Measurements from ENCODE around the gene KLHL40.
"Not testable (repeated sequence)": the region's sequence is repeated elsewhere in the genome, so short reads cannot be mapped to it uniquely, and the experiment has no call there.

Gene KLHL40

DNA sequence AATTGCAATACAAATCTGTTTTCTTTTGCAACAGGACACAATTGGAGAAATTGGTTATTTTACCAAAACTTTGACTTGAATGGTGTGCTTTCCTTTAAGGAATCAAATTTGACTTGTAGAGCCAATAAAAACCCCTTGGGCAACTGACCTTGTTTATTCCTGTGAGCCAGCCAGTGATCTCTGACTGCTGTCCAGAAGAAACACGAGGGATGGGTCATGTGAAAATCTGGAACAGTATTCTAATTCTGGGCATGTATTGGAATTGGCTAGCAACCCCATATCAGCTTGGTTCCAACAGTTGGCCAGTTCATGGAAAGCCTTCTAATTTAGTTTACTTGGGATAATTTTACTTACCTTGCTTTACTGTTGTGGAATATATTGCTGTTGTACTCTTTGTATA is 36.4 kb downstream of the KLHL40 start:
- no peak for DNase-seq (ENCODE audit: low read depth in 2 of 2, low spot score in 1 of 2)

DNA sequence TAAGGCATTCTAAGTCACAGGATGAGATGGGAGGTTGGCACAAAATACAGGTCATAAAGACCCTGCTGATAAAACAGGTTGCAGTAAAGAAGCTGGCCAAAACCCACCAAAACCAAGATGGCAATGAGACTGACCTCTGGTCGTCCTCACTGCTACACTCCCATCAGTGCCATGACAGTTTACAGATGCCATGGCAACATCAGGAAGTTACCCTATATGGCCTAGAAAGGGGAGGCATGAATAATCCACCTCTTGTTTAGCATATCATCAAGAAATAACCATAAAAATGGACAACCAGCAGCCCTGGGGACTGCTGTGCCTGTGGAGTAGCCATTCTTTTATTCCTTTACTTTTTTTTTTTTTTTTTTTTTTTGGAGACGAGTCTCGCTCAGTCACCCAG is 37.1 kb downstream of the KLHL40 start:
- not testable (repeated sequence) for DNase-seq (ENCODE audit: low read depth in 2 of 2, low spot score in 1 of 2)

DNA sequence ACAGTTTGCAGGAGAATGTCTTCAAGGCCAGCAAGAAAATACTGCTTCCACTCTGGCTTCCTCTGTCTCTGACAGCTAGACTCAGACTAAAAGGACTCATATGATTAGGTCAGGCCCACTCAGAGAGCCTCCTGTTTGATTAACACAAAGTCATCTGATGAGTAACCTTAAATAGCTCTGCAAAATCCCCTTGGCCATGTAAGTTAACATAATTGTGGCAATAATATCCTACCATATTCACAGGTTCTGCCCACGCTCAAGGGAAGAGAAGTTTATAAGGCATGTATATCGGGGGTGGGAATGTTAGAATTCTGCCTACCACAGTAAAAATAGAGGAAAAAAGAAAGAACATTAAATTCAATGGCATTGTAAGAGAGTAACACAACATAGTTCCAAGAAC is 37.9 kb downstream of the KLHL40 start:
- DNase-seq (ENCODE audit: low read depth in 2 of 2, low spot score in 1 of 2) = no peak

DNA sequence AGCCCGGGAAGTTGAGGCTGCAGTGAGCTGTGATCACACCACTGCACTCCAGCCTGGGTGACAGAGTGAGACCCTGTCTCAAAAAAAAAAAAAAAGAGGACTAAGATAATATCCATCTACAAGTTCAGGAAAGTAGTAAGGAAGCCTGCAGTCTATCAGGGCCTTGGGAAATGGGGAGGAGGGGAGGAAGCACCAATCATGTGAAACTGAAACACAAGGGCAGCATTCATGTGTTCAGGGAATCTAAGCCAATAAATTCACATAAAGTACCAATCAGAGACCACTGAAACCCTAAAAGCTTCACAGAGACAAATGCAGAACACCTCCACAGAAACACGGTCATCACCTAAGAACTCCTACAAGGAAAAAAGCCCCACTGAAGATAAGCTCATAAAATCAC is 40.1 kb downstream of the KLHL40 start:
- no peak for DNase-seq (ENCODE audit: low read depth in 2 of 2, low spot score in 1 of 2)

DNA sequence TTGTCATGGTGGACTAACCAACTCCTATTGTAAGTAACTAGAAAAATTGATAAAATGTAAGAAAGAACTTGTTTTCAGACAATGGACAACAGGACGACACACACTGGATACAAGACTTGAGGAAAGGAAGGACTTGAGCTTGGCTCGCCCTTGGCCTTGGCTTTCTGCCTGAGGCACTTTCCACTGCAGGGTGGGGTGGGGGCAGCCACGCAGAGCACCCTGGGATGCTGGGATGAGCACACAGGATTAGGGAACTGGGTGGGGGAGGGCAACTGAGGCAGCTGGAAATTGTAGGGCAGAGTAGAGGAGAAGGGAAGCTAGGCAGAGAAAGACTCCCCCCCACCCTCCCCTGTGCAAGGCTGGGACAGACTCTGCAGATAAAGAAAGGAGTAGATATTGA is 42.7 kb downstream of the KLHL40 start:
- no peak for DNase-seq (ENCODE audit: low read depth in 2 of 2, low spot score in 1 of 2)

DNA sequence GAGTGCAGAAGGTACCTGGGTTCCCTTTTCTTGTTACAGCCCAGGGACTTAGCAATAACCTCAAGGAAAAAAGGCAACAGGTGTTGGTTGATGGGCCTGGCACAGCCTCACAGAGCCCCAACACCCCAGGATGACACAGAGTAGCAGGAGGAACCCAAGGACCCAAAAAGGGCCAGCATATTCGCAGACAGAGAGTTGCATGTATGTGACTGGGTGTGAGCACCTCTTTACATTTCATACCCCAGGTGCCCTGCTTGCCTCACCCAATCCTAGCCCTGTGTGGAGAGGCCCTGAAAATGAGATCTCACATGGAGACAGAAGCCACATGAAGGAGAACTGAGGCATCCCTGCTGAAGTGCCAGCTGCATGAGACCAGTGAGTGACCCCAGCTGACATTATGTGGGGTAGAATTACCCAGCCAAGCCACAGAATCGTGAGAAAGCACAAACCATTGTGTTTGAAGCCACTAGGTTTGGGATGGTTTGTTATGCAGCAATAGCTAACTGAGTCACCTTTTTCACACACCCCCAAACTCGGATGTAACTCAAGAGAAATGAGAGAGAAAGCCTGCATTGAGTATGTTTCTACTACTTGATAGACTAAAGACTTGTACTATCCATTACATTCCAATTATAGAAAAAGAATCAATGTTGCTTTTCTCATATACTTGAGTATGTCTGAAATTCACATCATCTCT is 43.5 kb downstream of the KLHL40 start:
- DNase-seq (ENCODE audit: low read depth in 2 of 2, low spot score in 1 of 2) = no peak

DNA sequence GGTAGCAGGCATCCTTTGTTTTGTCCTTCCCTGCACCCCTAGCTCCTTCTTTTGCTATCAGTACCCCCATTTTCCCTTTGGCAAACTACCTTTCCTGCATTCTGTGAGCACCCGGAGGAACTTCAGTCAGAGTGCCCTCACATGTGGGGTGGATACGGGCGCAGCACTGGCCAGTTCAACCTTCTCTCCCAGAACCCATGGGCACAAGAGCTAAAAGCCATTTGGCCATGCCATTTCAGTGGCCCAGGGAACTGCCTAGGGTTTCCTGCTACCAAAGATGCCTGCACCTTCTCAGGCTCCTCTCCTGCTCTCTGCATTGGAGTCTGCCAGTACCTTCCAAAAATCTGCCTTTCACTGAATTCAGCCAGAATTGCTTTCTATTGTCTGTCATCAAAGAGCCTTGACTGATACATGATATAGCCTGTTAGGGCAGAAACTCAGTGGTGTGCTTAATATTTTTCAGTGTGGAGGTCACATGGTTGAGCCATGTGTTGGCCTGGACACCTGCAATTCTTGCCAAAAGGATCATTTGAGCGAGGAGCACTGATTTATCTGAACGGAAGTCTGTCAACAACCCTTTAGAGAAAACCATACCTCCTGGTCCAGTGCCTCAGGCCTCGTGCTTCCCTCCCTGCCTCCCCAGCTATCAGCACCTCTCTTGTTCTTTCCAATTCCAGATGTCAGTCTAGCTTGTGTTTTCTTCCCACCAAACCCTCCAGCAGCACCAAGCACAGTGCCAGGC is 44.2 kb downstream of the KLHL40 start:
- DNase-seq (ENCODE audit: low read depth in 2 of 2, low spot score in 1 of 2) = no peak

DNA sequence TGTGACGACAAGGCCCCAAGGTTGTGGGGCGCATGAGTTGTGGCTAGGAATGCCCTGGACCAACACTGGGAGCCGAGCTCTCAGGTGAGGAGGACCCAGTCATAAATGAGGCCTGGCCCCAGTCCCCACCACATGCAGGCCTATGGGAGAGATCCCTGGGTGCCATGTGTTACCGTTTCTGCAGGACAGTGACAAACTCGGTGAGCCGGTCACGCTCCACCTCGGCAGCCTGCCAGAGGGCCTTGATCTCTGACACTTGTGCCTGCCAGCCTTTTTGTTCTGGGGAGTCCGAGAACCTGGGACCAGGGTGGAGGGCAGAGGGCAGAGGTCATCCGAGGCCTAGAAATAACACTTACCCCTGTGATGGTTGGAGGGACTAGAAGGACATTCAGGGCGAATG is 45.0 kb downstream of the KLHL40 start:
- DNase-seq (ENCODE audit: low read depth in 2 of 2, low spot score in 1 of 2) = no peak

DNA sequence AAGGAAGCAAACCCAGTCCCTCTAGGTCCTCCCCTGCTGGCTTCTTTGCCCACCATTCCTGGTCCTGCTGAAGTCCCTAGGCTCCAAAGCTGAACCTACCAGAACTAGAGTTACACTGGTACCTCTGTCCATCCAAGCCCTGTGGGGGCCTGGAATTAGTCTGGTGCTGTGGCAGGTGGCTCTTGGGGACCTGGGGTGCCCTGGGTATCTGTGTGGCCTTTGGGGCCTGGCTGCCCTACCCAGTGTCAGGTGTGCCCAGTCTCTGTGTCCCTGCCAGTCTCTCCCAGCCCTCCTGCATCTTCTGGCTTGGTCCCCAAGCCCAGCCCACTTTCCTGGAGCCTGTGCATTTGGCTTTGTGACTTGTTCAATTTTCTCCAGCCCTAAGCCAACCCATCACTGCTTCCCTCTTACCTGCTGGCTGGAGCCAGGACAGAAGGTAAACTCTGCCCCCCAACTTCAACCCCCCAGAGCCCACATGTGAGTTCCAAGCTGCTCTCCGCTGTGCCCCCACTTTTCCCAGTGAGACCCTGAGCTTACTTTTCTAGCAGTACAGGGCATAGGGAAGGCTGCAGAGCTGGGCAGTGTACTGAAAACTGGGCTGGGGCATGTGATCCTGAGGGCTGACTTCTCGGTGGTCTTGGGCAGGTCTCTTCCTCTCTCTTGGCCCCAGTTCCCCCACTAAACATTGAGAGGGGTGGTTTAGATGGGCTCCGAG is 45.5 kb downstream of the KLHL40 start:
- no peak for DNase-seq (ENCODE audit: low read depth in 2 of 2, low spot score in 1 of 2)

DNA sequence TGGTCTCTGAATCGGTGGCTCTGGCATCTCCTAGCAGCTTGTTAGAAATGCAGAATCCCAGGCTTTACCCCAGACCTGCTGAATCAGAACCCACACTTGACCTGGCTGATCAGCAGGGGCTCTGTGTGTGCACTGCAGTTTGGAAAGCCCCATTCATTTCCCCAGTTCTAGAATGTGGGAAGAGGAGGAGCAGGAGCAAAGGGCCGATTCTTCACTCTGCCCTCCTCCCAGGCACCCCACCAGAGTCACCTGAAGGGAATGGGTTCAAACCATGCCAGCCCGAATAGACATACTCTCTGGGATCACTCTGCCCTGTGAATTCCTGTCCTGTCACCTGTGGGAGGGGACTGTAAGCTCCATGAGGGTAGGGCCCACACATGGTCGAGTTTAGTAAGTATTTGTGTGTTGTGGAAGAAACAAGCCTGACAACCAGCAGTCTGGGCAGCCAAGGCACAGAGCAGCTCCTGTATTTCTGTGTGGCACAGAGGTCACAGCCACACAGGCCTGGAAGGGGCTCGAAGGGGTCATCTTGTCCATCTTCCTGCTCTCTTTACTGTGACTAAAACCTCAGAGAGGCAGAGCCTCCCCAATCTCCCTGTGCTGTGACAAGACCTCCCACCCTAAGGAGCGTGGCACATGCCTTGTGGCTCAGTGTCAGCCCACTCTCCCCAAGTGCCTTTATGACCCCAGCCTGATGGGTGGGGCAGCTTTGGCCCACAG is 46.3 kb downstream of the KLHL40 start:
- no peak for DNase-seq (ENCODE audit: low read depth in 2 of 2, low spot score in 1 of 2)

DNA sequence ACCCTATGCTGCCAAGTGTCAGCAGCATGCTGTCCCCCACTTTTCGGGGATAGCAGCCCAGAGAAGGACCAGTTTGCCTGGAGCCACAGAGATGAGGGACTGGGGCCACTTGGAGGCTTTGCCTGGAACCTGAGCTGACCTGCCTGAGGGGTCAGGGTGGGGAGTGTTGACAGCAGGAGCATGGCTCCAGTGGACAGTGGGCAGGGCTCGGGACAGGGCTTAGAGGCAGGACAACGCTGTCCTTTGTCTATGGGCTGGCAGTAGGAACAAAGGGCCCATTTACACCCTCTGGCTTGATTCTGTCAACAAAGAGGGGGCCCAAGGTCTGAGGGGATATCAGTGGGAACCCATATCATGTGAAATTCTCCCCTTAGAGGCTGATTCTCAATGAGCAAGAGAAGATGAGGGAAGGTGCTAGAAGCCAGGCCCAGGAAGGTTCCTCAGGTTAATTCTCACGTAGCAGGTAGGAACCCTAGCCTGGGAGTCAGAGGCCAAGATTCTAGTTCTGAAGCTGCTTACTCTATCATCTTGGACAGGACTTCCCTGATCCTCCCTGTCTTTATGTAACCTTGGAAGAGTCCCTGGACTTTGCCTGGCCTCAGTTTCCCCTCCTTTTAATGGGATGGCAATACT is 47.0 kb downstream of the KLHL40 start:
- DNase-seq (ENCODE audit: low read depth in 2 of 2, low spot score in 1 of 2) = no peak

DNA sequence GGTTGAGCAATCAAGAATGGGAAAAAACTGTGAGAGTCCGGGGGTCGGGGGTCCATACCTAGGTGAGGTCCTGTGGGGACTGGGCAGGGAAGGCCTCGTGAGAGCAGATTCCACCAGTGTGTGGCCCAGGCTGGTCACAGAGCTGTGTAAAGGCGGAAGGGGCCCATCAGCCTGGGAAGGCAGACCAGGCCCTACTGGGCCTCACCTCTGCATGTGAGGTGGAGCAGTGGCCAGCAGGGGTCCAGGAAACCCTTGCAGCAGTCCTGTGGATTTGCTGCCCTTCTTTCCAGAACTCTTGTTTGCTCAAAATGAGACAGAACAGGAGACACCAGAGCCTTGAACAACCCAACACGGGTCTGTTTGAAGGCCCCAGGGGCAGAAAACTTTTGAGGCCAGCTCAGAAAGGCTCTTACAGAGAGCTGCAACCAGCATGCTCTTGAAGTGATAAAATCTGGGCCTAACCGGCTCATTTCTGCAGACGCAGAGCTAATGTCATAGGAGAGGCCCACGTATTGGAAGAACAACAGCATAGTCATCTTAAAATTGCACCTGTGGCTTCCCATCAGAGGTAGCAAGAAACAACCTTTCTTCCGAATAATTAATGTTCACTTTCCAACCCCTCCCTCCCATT is 47.6 kb downstream of the KLHL40 start:
- DNase-seq (ENCODE audit: low read depth in 2 of 2, low spot score in 1 of 2) = no peak

DNA sequence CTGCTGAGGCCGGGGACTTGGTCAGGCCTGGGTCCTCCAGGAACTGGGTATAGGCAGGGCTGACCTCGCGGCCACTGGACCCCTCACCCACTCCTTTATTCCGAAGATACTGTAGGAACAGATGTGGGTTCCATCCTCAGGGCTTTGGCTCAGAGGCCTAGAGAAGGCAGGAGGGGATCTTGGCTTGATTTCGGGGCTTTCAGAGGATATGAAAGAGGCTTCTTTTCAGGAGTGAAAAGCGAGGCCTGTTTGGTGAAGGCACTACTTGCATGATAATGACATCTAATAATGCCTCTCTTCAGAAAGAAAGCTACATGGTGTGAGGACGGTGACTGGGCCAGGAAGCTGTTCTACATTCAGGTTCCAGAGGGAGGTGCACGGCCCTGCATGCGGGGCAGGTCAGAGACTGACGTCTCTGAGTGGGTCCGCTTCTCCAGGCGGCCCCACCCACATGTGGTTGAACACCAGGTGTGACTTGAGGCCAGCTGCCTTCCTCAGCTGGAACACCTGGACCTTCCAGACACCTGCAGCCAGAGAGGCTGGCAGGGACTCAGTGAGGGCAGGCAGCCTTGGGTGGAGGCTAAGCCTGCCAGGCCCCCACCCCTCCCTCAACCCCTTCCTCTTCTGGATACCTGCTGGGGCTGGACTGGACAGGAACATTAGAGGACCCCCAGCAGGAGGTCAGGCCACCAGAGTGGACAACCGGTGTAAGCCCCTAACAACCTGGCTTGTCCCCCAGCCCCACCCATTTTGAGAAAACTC is 48.3 kb downstream of the KLHL40 start:
- no peak for DNase-seq (ENCODE audit: low read depth in 2 of 2, low spot score in 1 of 2)

DNA sequence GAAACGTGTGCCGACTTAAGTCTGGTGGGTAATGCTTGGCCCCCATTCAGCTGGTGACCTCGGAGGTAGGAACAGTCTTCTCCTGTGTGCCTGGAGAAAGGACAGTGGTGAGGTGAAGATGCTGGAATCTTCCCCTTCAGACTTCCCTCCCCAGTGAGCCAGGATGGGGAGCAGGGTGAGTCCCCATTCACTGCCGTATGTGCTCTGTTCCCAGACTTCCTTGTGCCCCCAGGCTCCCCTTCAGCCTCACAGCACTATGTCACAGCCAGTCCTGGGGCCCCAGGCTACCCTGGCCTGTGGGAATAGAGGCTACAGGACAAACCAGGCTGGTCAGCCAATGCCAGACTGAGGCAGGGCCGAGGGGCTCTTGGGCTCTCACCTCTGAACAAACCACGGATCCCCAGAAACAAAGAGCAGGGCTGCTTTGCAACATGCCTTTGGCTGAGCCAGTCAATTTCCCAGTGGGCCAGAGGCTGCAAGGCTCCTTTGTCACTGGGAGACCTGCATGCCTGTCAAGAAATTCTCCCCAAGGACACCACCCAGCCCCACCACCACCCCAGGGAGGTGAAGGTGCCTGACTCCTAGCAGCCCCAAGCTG is 49.0 kb downstream of the KLHL40 start:
- DNase-seq (ENCODE audit: low read depth in 2 of 2, low spot score in 1 of 2) = no peak

DNA sequence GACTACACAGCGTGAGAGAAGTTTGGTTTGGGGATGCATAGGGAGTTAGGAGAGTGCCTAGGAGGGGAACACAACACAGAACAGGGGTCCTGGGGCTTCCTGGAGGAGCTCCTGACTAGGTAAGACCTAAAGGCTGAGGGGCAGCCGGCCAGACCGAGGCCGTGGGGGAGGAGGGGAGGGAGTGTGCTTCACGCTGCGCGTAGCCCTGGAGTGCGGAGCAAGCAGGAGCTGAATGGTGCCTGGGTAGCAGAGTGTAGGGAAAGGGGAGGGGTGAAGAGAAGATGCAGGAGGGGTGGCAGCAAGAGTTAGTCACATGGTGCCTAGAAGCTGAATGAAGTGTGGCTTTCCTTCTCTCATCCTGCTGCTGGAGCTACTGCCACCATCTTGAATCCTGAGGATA is 49.7 kb downstream of the KLHL40 start:
- no peak for DNase-seq (ENCODE audit: low read depth in 2 of 2, low spot score in 1 of 2)

DNA sequence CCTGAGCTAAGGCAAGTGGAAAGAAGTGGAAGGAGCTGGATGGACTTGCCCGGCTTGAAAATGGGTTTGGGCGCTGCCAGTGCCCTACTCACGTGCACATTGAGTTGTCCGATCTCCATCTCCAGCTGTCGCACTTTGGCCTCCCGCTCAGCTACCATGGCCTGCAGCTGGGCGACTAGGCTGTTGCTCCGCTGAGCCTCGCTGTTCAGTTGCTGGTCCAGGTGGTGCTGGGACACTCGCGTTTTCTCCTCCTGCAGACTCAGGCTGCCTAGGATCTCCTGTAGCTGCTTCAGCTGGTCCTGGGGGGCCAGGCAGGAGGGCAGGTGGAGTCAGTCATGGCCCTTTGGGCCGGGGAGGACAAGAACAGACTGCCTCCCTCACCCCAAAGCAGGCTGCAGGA is 50.3 kb downstream of the KLHL40 start:
- DNase-seq (ENCODE audit: low read depth in 2 of 2, low spot score in 1 of 2) = no peak

DNA sequence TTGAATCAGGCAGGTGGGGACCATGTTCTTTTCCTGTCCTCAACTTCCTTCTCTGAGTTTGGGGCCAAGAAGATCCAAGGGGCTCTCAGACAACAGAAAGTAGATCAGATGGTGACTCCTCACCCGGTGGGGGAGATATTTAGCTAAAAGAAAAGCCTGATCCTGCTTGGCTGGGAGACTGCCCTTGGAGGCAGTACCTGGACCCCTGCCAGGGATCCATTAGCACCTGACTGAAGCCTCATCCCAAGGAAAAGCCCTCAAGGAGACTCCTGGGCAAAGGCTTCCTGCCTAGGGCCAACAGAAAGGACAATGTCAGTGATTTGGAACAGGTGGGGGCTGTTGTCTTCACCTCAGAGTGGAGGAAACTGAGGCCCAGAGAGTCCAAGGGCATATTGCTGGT is 50.7 kb downstream of the KLHL40 start:
- DNase-seq (ENCODE audit: low read depth in 2 of 2, low spot score in 1 of 2) = no peak

DNA sequence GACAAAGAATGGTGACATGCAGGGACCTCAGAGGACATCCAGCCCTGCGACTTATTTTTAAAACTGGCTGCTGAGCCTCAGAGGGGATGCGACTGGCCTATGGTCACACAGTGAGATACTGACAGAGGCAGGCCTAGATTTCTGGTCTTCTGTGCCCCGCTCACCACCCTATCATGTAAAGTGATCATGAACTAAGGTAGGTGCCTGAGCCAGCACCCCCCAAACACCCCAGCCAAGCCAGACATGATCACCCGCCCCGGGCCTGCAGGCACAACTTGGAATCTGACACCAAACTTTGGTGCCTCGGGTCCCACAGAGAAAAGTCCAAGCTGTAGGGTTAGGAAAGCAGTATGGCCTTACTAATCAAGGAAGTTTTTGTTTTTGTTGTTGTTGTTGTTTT is 51.2 kb downstream of the KLHL40 start:
- DNase-seq (ENCODE audit: low read depth in 2 of 2, low spot score in 1 of 2) = no peak

DNA sequence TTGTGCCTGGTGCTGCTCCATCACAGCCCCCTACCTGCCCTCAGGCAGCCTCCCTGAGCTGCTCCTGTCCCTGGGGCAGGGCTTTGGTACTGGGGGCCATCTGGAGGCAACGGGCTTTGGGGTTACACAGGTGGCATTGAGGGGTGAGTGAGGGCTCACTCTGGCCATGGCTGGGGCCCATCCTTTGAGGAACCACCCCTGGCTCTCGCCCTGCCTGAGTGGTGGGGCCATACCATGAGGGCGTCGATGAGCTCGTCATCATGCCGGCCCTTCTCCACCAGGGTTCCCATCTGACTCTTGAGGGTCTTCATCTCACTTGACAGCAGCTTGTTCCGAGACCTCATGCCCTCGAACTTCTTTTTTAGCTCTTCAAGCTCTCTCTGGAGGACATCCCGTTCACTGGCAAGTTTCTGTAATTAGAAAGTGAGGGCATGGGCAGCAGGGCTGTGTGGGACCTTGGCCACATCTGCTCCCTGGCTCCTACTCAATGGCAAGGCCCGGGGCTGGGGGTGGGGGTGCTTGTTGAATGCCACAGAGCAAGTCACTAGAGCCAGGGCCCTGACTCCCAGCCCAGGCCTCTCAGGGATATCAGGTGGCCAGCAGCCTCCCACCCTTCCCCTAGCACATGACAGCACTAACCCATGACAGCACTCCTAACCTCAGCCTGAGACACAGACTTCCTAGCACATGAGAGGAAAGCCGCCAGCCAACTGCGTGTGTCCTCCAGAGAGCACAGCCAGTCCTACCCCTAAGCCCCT is 54.2 kb downstream of the KLHL40 start:
- no peak for DNase-seq (ENCODE audit: low read depth in 2 of 2, low spot score in 1 of 2)

All from stimulated activated CD8-positive, alpha-beta memory T cell treated with anti-CD3 and anti-CD28 coated beads, Interleukin-4, amount 100 ng/mL, for 4 hours (primary cell).